HepG2 (cell line): ENCODE results near the gene PRRC2A. TPM values are rescaled to one million over a fixed set of nuclear protein-coding genes. Genes with fewer than 3 reads are reported as not detected.

Experiments used
- ATAC-seq: fragments of 200-7000 bp; cut with Tn5 transposase; 3 replicates; pipeline ENCODE4 v1.9.1; 2020; ENCODE audit warnings: mild to moderate bottlenecking, moderate library complexity
- BruUV-seq: library from RNA; stranded (reverse); fragments of 400-500 nt; replicated peaks from 2 replicates; lab custom pipeline; 2021; lab: Mats Ljungman, UMichigan
- CTCF ChIA-PET: fragments of 300-600 bp; formaldehyde crosslinking; extraction: SDS; loops from one replicate; lab custom pipeline; 2021; ENCODE audit warnings: low total read pairs, inconsistent platforms, low intra/inter-chr PET ratio; lab: Yijun Ruan, JAX
- POLR2A ChIA-PET: fragments of 350-600 bp; sonication (Branson Sonifier 250); formaldehyde crosslinking; loops from one replicate; lab custom pipeline; 2020; ENCODE audit warnings: antibody characterized with exemption, inconsistent platforms; lab: Yijun Ruan, JAX
- DNase-seq: peaks from one replicate; pipeline ENCODE4 v3.0.0-alpha.2; 2015; ENCODE audit warnings: low spot score
- FAIRE-seq: peaks from 3 replicates; lab custom pipeline; 2011; peaks lifted over from hg19 to GRCh38; lab: Jason Lieb, UNC
- H2AFZ ChIP-seq: one replicate; pipeline ENCODE4 v1.6.1; 2011; ENCODE audit warnings: low read length, inconsistent platforms
- H3K27ac ChIP-seq: fragments of 300-600 bp; 3 replicates; pipeline ENCODE4 v1.8.0; 2011; ENCODE audit warnings: mixed run types, mild to moderate bottlenecking, mixed read lengths, low read length, inconsistent platforms; ENCODE audit not compliant: insufficient read depth; ENCODE audit errors: extremely low read length
- H3K27me3 ChIP-seq, 2 experiments: fragments of 200-600 bp in 1 of 2; 2 replicates in 1 of 2; 3 replicates in 1 of 2; pipeline versions ENCODE4 v1.6.0 to v1.8.0; 2011; ENCODE audit warnings: low read length in 2 of 2, mild to moderate bottlenecking in 2 of 2, moderate library complexity in 2 of 2, inconsistent platforms in 1 of 2; ENCODE audit not compliant: insufficient read depth in 2 of 2, control insufficient read depth in 1 of 2
- H3K36me3 ChIP-seq, 2 experiments: fragments of 200-600 bp in 1 of 2; replicated peaks in 1 of 2; 2 replicates in 1 of 2; 3 replicates in 1 of 2; pipeline versions ENCODE4 v1.5.1 to v1.8.0; 2011; ENCODE audit warnings: low read length in 2 of 2, inconsistent platforms in 1 of 2; ENCODE audit not compliant: insufficient read depth in 2 of 2, control insufficient read depth in 1 of 2
- H3K4me1 ChIP-seq: 2 replicates; pipeline ENCODE4 v1.5.1; 2012; ENCODE audit warnings: low read length, inconsistent platforms; ENCODE audit not compliant: insufficient read depth
- H3K4me2 ChIP-seq: 2 replicates; pipeline ENCODE4 v1.6.0; 2011; ENCODE audit warnings: low read depth, low read length, inconsistent platforms
- H3K4me3 ChIP-seq, 3 experiments: fragments of 200-600 bp in 1 of 3; sonication (generic), shearing (Covaris generic) in 1 of 3; replicated peaks in 1 of 3; 2 replicates each; pipeline ENCODE4 v1.5.1; 2011 to 2016; ENCODE audit warnings: low read length in 3 of 3, inconsistent platforms in 2 of 3, low read depth in 2 of 3, mild to moderate bottlenecking in 2 of 3, control low read depth in 1 of 3, mixed read lengths in 1 of 3; ENCODE audit not compliant: insufficient read depth in 1 of 3
- H3K79me2 ChIP-seq: one replicate; pipeline ENCODE4 v1.6.1; 2011; ENCODE audit warnings: low read length, inconsistent platforms; ENCODE audit not compliant: insufficient read depth
- H3K9ac ChIP-seq: 2 replicates; pipeline ENCODE4 v1.6.0; 2011; ENCODE audit warnings: mild to moderate bottlenecking, low read depth, low read length, inconsistent platforms; ENCODE audit not compliant: insufficient read depth
- H3K9me3 ChIP-seq: 2 replicates; pipeline ENCODE4 v1.5.1; 2012; ENCODE audit warnings: mild to moderate bottlenecking, low read length
- H4K20me1 ChIP-seq: 2 replicates; pipeline ENCODE4 v1.6.0; 2011; ENCODE audit warnings: inconsistent platforms, mild to moderate bottlenecking, low read length, moderate library complexity; ENCODE audit not compliant: insufficient read depth
- BRCA1 ChIP-seq: sonication (generic); formaldehyde crosslinking; IDR thresholded peaks from 2 replicates; pipeline ENCODE4 v1.4.0; 2020; ENCODE audit warnings: missing genetic modification reagents
- CTCF ChIP-seq: sonication (generic); formaldehyde crosslinking; IDR thresholded peaks from 2 replicates; pipeline ENCODE4 v1.5.0; 2020; ENCODE audit warnings: mild to moderate bottlenecking, missing genetic modification reagents, moderate library complexity
- GTF2F1 ChIP-seq: fragments of 150-350 bp; IDR thresholded peaks from 2 replicates; pipeline ENCODE4 v1.6.1; 2014; ENCODE audit warnings: low read length
- MLX ChIP-seq: IDR thresholded peaks from 2 replicates; pipeline ENCODE4 v1.6.1; 2016
- RCOR2 ChIP-seq: IDR thresholded peaks from 2 replicates; pipeline ENCODE4 v1.6.1; 2016; ENCODE audit warnings: missing biosample characterization, missing genetic modification reagents
- STAG1 ChIP-seq: sonication (generic); formaldehyde crosslinking; IDR thresholded peaks from 2 replicates; pipeline ENCODE4 v1.4.0; 2020; ENCODE audit warnings: missing genetic modification reagents
- TP53 ChIP-seq: sonication (generic); formaldehyde crosslinking; conservative IDR thresholded peaks from 2 replicates; pipeline ENCODE4 v1.4.0; 2020; ENCODE audit warnings: missing genetic modification reagents
- ZNF275 ChIP-seq: sonication (generic); formaldehyde crosslinking; IDR thresholded peaks from 2 replicates; pipeline ENCODE4 v1.8.0; 2022; ENCODE audit warnings: missing genetic modification reagents, mild to moderate bottlenecking, inconsistent platforms, borderline replicate concordance
- WGBS: methylation state at CpG from one replicate; pipeline ENCODE4 v1.1.6; 2017; ENCODE audit warnings: low lambda C conversion rate; 5-methylcytosine and 5-hydroxymethylcytosine counted together
- in situ Hi-C: cut with HindIII; loops from 2 replicates; pipeline ENCODE4 v1.10.0; 2017; ENCODE audit warnings: low pct_unique_long_range_greater_than_20kb; ENCODE audit not compliant: extremely low pct_ligation_motif_present
- intact Hi-C: fragments of 100-400 bp; cut with micrococcal nuclease; formaldehyde crosslinking; loops from one replicate; pipeline ENCODE4 v1.10.0; 2022; ENCODE audit not compliant: unreplicated experiment
- polyA plus RNA-seq, 8 experiments: library from polyadenylated mRNA; depleted of rRNA in 3 of 8; stranded (reverse) in 7 of 8; unstranded in 1 of 8; fragments of >200 nt; fragmentation: Illumina TruSeq in 4 of 8; extraction: Trizol in 4 of 8; gene quantifications; 2 replicates each; pipeline versions ENCODE4 v1.2.1 to v1.2.3, GENCODE V29; 2011 to 2016; ENCODE audit warnings: low read depth in 4 of 8, missing spikeins in 1 of 8, mixed read lengths in 1 of 8; ENCODE audit not compliant: insufficient read depth in 1 of 8
- total RNA-seq, 5 experiments: library from RNA; depleted of rRNA; stranded (reverse); fragments of >200 nt; fragmentation: Illumina TruSeq; extraction: Trizol; gene quantifications; 2 replicates each; pipeline ENCODE4 v1.2.3, GENCODE V29; 2016; ENCODE audit warnings: low read depth in 1 of 5

The PRRC2A gene
- total and polyA plus RNA-seq, 2 of the 13 experiments (the other 11 are each of a cell fraction or from before 2014, with no cell fraction given) = 38.9 to 47.4 TPM

DNA sequence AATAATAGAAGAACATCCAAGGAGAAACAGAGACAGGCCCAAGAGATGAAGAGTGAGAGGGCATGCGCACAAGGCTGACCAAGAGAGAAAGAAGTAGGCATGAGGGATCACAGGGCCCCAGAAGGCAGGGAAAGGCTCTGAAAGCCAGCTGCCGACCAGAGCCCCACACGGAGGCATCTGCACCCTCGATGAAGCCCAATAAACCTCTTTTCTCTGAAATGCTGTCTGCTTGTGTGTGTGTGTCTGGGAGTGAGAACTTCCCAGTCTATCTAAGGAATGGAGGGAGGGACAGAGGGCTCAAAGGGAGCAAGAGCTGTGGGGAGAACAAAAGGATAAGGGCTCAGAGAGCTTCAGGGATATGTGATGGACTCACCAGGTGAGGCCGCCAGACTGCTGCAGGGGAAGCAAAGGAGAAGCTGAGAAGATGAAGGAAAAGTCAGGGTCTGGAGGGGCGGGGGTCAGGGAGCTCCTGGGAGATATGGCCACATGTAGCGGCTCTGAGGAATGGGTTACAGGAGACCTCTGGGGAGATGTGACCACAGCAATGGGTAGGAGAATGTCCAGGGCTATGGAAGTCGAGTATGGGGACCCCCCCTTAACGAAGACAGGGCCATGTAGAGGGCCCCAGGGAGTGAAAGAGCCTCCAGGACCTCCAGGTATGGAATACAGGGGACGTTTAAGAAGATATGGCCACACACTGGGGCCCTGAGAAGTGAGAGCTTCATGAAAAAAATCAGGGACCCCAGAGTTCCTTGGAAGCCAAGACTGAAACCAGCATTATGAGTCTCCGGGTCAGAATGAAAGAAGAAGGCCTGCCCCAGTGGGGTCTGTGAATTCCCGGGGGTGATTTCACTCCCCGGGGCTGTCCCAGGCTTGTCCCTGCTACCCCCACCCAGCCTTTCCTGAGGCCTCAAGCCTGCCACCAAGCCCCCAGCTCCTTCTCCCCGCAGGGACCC is 46.1 kb upstream of the PRRC2A start:
- ChIA-PET POLR2A (interaction anchor here (0.9 to 1.9 kb wide), 4 partner anchors 27 to 77 kb away, joined by 3 to 8 read pairs (median 4); partner anchors contain the start of genes DDX39B and NFKBIL1), CTCF (no interaction called here)
- H3K27ac ChIP-seq = no peak overlapping the region
- no peaks in the 10 kb centered on the region for H3K9me3 ChIP-seq
- H3K79me2 ChIP-seq = no peaks in the 10 kb centered on the region
- no peak overlapping the region for H2AFZ ChIP-seq
- ATAC-seq = peak; percentile 15; the same call in 2 of the 3 replicates
- no peak overlapping the region for H3K4me3 ChIP-seq
- H3K4me2 ChIP-seq = no peak overlapping the region
- 16% methylated on average over 14 of the region's 14 CpGs for WGBS
- no peak for FAIRE-seq
- no peak for DNase-seq
- H3K27me3 ChIP-seq = peaks cover 20 to 88% of the 10 kb centered on the region in 2 experiments
- no peak overlapping the region for H3K9ac ChIP-seq
- BruUV-seq = no TSS peak
- intact Hi-C loops (no loop called here), in situ Hi-C loops (no loop called here)
- no peaks in the 10 kb centered on the region for H4K20me1 ChIP-seq
- H3K4me1 ChIP-seq = no peaks in the 10 kb centered on the region
- TF ChIP-seq BRCA1 (CRISPR knock-in tag) = no peak
- no peak for TF ChIP-seq RCOR2 (CRISPR knock-in tag)
- TF ChIP-seq MLX (CRISPR knock-in tag) = no peak
- no peak for TF ChIP-seq ZNF275 (CRISPR knock-in tag)
- TF ChIP-seq GTF2F1 = no peak
- TF ChIP-seq STAG1 (CRISPR knock-in tag) = peak; percentile 7; the same call in 1 of the 2 replicates
- TF ChIP-seq TP53 (CRISPR knock-in tag) = no peak
- peak; percentile 27 for TF ChIP-seq CTCF (CRISPR knock-in tag)
- H3K36me3 ChIP-seq = no peaks in the 10 kb centered on the region
